ENCODE results near the gene ATF7IP2. TPM values are rescaled to one million over a fixed set of nuclear protein-coding genes. Genes with fewer than 3 reads are reported as not detected.
"Not testable (repeated sequence)": the region's sequence is repeated elsewhere in the genome, so short reads cannot be mapped to it uniquely, and the experiment has no call there.

Gene ATF7IP2
- total and polyA plus RNA-seq, 11 donors = 32.4 to 54.7 (median 43.2) TPM

DNA sequence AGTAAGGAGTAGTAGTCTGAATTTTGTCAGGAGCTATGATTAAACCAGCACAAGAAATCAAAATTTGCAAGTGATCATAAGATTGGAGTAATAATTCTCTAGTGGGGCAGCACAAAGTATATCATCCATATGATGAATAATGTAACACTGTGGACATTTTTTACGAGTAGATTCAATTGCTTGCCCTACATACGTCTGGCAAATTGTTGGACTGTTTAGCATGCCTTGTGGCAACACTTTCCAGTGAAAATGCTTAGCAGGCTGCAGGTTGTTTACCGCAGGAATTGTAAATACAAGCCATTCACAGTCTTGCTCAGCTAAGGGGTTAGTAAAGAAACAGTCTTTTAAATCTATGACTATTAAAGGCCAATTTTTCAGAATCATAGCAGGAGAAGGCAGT, 35.7 kb downstream of the ATF7IP2 start:
- 93 to 96% (median 95%) methylated on average over 3 of the region's 3 CpGs for WGBS, 4 donors

DNA sequence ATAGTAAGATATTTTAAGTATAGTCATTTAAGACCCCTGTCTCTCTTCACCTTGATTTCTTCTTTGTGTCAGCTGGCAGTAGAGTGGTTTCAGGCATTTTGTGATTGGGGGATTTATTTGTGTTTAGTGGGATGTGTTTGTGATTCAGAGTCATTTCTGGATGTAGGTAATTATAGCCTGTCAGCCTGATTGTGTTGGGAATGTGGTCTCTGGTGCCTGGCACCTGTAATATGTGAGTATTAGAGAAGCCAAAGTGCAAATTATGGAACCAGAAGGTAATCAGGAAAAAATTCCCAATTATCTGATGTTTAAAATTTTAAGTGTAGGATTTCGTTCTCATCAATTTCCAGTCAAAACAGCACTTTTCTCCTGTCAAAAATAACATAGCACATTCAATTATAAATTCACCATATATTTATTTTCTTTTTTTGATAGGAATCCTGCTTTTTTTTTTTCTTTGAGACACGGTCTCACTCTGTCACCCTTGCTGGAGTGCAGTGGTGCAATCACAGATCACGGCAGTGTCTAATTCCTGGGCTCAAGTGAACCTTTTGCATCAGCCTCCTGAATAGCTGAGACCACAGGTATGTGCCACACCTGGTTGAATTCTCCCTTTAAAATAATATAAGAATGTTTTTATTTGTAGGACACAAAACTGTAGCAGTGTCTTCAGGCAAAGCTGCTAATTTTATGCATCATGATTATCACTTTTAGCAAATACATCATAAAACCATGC, 42.7 kb downstream of the ATF7IP2 start:
- peaks cover 0 to 42% (median 35%) of the 10 kb centered on the region in 9 donors for H3K36me3 ChIP-seq
- H3K27ac ChIP-seq = no peak overlapping the region
- WGBS, 4 donors = 79 to 87% (median 85%) methylated on average over 3 of the region's 3 CpGs
- H3K27me3 ChIP-seq = no peaks in the 10 kb centered on the region
- H3K9me3 ChIP-seq = no peaks in the 10 kb centered on the region
- peaks cover 0 to 6% (median 0%) of the 10 kb centered on the region in 12 donors for H3K4me1 ChIP-seq
- H3K4me3 ChIP-seq = no peak overlapping the region
- intact Hi-C loops (cut with DNase I) = no loop called here
- ATAC-seq (no peak), DNase-seq (no peak)
- TF ChIP-seq, protein P1, sequence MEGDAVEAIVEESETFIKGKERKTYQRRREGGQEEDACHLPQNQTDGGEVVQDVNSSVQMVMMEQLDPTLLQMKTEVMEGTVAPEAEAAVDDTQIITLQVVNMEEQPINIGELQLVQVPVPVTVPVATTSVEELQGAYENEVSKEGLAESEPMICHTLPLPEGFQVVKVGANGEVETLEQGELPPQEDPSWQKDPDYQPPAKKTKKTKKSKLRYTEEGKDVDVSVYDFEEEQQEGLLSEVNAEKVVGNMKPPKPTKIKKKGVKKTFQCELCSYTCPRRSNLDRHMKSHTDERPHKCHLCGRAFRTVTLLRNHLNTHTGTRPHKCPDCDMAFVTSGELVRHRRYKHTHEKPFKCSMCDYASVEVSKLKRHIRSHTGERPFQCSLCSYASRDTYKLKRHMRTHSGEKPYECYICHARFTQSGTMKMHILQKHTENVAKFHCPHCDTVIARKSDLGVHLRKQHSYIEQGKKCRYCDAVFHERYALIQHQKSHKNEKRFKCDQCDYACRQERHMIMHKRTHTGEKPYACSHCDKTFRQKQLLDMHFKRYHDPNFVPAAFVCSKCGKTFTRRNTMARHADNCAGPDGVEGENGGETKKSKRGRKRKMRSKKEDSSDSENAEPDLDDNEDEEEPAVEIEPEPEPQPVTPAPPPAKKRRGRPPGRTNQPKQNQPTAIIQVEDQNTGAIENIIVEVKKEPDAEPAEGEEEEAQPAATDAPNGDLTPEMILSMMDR (IDR thresholded peaks at IDR 0.05) = no peak
- no peak for TF ChIP-seq POLR2A (IDR thresholded peaks at IDR 0.05)

More for the DNA sequence above, 35.7 kb downstream of the ATF7IP2 start:
- TF ChIP-seq POLR2A (IDR thresholded peaks at IDR 0.05) = no peak
- TF ChIP-seq, protein P1 (IDR thresholded peaks at IDR 0.05) = no peak
- DNase-seq (no peak), ATAC-seq (no peak)
- Histone ChIP-seq H3K36me3 (peaks cover 0 to 24% (median 0%) of the 10 kb centered on the region in 9 donors), H3K27me3 (no peaks in the 10 kb centered on the region), H3K4me3 (no peak overlapping the region), H3K4me1 (no peaks in the 10 kb centered on the region), H3K27ac (no peak overlapping the region), H3K9me3 (peaks cover 0 to 25% (median 14%) of the 10 kb centered on the region in 12 donors)
- intact Hi-C loops (cut with DNase I) = loop anchor here in 1 of 10 donors (2.0 kb wide), 1 partner anchor 21 kb away; no protein-coding TSS in a partner anchor

DNA sequence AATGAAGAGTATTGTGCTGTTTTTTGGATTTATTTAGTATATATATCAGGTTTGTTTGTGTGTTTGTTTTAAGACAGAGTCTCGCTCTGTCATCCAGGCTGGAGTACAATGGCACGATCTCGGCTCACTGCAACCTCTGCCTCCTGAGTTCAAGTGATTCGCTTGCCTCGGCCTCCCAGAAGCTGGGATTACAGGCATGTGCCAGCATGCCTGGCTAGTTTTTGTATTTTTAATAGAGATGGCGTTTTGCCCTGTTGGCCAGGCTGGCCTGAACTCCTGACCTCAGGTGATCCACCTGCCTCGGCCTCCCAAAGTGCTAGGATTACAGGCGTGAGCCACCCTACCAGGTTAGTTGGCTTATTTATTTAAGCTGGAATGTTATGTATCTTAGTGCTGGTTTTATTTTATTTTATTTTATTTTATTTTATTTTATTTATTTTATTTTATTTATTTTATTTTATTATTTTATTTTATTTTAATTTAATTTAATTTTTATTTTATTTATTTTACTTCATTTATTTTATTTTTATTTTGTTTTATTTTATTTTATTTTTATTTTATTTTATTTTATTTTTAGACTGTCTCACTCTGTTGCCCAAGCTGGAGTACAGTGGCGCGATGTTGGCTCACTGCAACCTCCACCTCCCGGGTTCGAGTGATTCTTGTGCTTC, 43.6 kb downstream of the ATF7IP2 start:
- H3K9me3 ChIP-seq; DNase-seq; H3K27me3 ChIP-seq; intact Hi-C loops (cut with DNase I); H3K27ac ChIP-seq; H3K4me3 ChIP-seq; H3K4me1 ChIP-seq; ATAC-seq: not testable (repeated sequence)
- 90 to 96% (median 93%) methylated on average over 12 of the region's 12 CpGs for WGBS, 4 donors
- peaks cover 0 to 50% (median 43%) of the 10 kb centered on the region in 9 donors for H3K36me3 ChIP-seq

DNA sequence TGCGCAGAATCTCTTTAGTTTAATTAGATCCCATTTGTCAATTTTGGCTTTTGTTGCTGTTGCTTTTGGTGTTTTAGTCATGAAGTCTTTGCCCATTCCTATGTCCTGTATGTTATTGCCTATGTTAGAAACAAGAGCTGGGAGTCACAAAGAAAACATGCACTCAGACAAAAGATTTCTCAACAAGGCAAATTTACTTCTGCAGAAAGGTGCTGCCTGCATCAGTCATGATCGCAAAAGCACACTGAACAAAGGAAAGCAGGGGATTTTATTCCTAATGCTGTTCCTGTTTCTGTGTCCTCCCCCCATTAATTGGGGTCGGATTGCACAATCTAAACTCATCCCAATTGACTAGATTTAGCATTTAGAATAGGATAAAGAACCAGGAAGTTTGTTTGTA, 55.9 kb downstream of the ATF7IP2 start:
- no peaks in the 10 kb centered on the region for H3K4me1 ChIP-seq
- 93 to 98% (median 96%) methylated on average over 3 of the region's 3 CpGs for WGBS, 4 donors
- no peak overlapping the region for H3K27ac ChIP-seq
- DNase-seq (no peak), ATAC-seq (no peak)
- intact Hi-C loops (cut with DNase I) = loop anchor here in 2 of 10 donors (2.0 to 10.0 kb wide), 2 partner anchors 21 to 63 kb away; no protein-coding TSS in a partner anchor
- H3K36me3 ChIP-seq = peaks cover 0 to 79% (median 48%) of the 10 kb centered on the region in 9 donors
- TF ChIP-seq, protein P1 (IDR thresholded peaks at IDR 0.05) = no peak
- no peak for TF ChIP-seq POLR2A (IDR thresholded peaks at IDR 0.05)
- no peaks in the 10 kb centered on the region for H3K27me3 ChIP-seq
- peaks cover 0 to 45% (median 19%) of the 10 kb centered on the region in 12 donors for H3K9me3 ChIP-seq
- no peak overlapping the region for H3K4me3 ChIP-seq
